ENCODE results near the gene C20orf173. TPM values are rescaled to one million over a fixed set of nuclear protein-coding genes. Genes with fewer than 3 reads are reported as not detected.

The C20orf173 gene
- polyA plus RNA-seq, 1 of the 3 experiments (the other 2 are of a cell fraction): not detected

DNA sequence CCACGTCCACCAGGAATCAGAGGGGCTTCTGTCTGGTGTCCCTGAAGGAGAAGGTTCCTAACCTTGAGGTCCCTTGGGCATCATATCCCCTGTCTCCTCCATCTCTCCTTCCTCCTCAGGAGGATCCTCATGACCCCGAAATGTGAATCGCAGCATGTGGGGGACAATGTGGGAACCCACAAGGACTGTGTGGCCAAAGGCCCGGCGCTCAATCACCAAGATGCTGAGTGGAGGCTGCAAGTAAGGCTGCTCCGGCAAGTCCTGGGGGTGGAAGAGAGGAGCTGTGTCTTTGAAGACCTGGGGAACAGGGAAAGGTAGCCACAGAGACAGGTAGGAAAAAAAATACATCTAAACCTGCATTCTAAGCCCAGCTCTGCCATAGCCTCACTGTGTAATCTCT, 49.7 kb upstream of the C20orf173 start:
- H3K79me2 ChIP-seq (ENCODE audit: insufficient read depth): no peaks in the 10 kb centered on the region
- H3F3A ChIP-seq (replicated peaks; ENCODE audit: insufficient read depth): no peaks in the 10 kb centered on the region
- no peak for DNase-seq
- no peak overlapping the region for H3K27ac ChIP-seq (ENCODE audit: low read depth in 2 of 2, low read length in 1 of 2)
- H3K4me2 ChIP-seq: no peak overlapping the region
- no peak overlapping the region for H2AFZ ChIP-seq (ENCODE audit: low read depth)
- H3K9ac ChIP-seq: no peak overlapping the region
- no peaks in the 10 kb centered on the region for H4K20me1 ChIP-seq (ENCODE audit: insufficient read depth)
- H3K9me2 ChIP-seq: no peaks in the 10 kb centered on the region
- ChIA-PET CTCF (interaction anchor here (2.1 kb wide), 1 partner anchor 12 kb away, joined by 6 read pairs; no protein-coding TSS in a partner anchor), POLR2A (no interaction called here)
- TF ChIP-seq JUND (IDR thresholded peaks at IDR 0.05) (no peak), MAX (IDR thresholded peaks at IDR 0.05; ENCODE audit: low read depth) (no peak), PBX3 (IDR thresholded peaks at IDR 0.05) (no peak), ELF1 (IDR thresholded peaks at IDR 0.05) (no peak), MEF2A (IDR thresholded peaks at IDR 0.05; ENCODE audit: borderline replicate concordance, low read depth) (no peak), NFIC (IDR thresholded peaks at IDR 0.05; ENCODE audit: borderline replicate concordance) (no peak), FOXJ3 (CRISPR knock-in tag; IDR thresholded peaks at IDR 0.05) (no peak), RFX5 (IDR thresholded peaks at IDR 0.05; ENCODE audit: low read length) (no peak), FOXM1 (IDR thresholded peaks at IDR 0.05; ENCODE audit: low read depth) (no peak), TEAD4 (IDR thresholded peaks at IDR 0.05; ENCODE audit: borderline replicate concordance, insufficient read depth) (no peak), EP300 (IDR thresholded peaks at IDR 0.05; ENCODE audit: borderline replicate concordance in 1 of 2, low read depth in 1 of 2, low read length in 1 of 2) (no peak), ZBTB33 (IDR thresholded peaks at IDR 0.05; ENCODE audit: borderline replicate concordance, low read depth) (no peak), RCOR1 (IDR thresholded peaks at IDR 0.05; ENCODE audit: low read length) (no peak), USF1 (IDR thresholded peaks at IDR 0.05; ENCODE audit: borderline replicate concordance, low read depth) (no peak)
- TF ChIP-seq, protein P1, sequence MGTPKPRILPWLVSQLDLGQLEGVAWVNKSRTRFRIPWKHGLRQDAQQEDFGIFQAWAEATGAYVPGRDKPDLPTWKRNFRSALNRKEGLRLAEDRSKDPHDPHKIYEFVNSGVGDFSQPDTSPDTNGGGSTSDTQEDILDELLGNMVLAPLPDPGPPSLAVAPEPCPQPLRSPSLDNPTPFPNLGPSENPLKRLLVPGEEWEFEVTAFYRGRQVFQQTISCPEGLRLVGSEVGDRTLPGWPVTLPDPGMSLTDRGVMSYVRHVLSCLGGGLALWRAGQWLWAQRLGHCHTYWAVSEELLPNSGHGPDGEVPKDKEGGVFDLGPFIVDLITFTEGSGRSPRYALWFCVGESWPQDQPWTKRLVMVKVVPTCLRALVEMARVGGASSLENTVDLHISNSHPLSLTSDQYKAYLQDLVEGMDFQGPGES (IDR thresholded peaks at IDR 0.05; ENCODE audit: low read depth, low read length): no peak
- 90% methylated on average over 6 of the region's 6 CpGs for WGBS (ENCODE audit: low lambda C conversion rate)
- H3K27me3 ChIP-seq (ENCODE audit: insufficient read depth): no peaks in the 10 kb centered on the region
- H3K36me3 ChIP-seq (replicated peaks in 1 of 2; ENCODE audit: control insufficient read depth in 1 of 2, insufficient read depth in 2 of 2, low read length in 1 of 2): no peaks in the 10 kb centered on the region
- no peak overlapping the region for H3K4me3 ChIP-seq (ENCODE audit: low read depth in 2 of 2, low read length in 1 of 2)
- no peaks in the 10 kb centered on the region for H3K4me1 ChIP-seq (ENCODE audit: control insufficient read depth in 1 of 2, insufficient read depth in 2 of 2, low read depth in 1 of 2, low read length in 1 of 2)
- no peaks in the 10 kb centered on the region; the same call in 1 of the 2 replicates for H3K9me3 ChIP-seq
